HTR-8/SVneo (cell line): ENCODE data around the gene SCAP.
A peak's percentile ranks its signal among the peaks of the same experiment; 100 is the strongest.

Experiments
- DNase-seq: peaks from one replicate; pipeline ENCODE4 v3.0.0; 2011; ENCODE audit warnings: low spot score, mixed read lengths; ENCODE audit not compliant: insufficient read length
- FAIRE-seq: peaks from 2 replicates; lab custom pipeline; 2011; peaks lifted over from hg19 to GRCh38; lab: Jason Lieb, UNC

The SCAP gene

GRCh38 chr3:47404955-47405790, 70.6 kb downstream of the SCAP start:
- DNase-seq (no peak), FAIRE-seq (no peak)

GRCh38 chr3:47404431-47404876, 71.3 kb downstream of the SCAP start:
- FAIRE-seq (no peak), DNase-seq (no peak)

- FAIRE-seq (no peak), DNase-seq (no peak)
Observed at GRCh38 chr3:47399531-47400270, 76.0 kb downstream of the SCAP start.

GRCh38 chr3:47399016-47399415, 76.7 kb downstream of the SCAP start:
- FAIRE-seq (no peak), DNase-seq (no peak)

- FAIRE-seq (no peak), DNase-seq (no peak)
Observed at GRCh38 chr3:47398228-47398627, 77.5 kb downstream of the SCAP start.

GRCh38 chr3:47394881-47395280, 80.9 kb downstream of the SCAP start:
- DNase-seq (no peak), FAIRE-seq (no peak)

GRCh38 chr3:47394140-47394870, 81.4 kb downstream of the SCAP start:
- FAIRE-seq (peak; percentile 63), DNase-seq (no peak)

GRCh38 chr3:47392933-47393332, 82.8 kb downstream of the SCAP start:
- DNase-seq (no peak), FAIRE-seq (no peak)

GRCh38 chr3:47385796-47386195, 89.9 kb downstream of the SCAP start:
- no peak for FAIRE-seq
- no peak for DNase-seq

- FAIRE-seq: no peak
- no peak for DNase-seq
Observed at GRCh38 chr3:47385007-47385406, 90.7 kb downstream of the SCAP start.

GRCh38 chr3:47384425-47384824, 91.3 kb downstream of the SCAP start:
- FAIRE-seq (no peak), DNase-seq (no peak)

GRCh38 chr3:47381317-47382157, 94.2 kb downstream of the SCAP start:
- FAIRE-seq (peak; percentile 60), DNase-seq (peak; percentile 84)

GRCh38 chr3:47380601-47381316, 95.0 kb downstream of the SCAP start, which contains the start of gene PTPN23:
PTPN23 (plus strand) TSS chr3:47381021; CDS start chr3:47381097, 76 bp downstream.
- FAIRE-seq (peak; percentile 80), DNase-seq (peak; percentile 95)

- DNase-seq: no peak
- no peak for FAIRE-seq
Observed at GRCh38 chr3:47380026-47380600, 95.6 kb downstream of the SCAP start.

- DNase-seq: no peak
- FAIRE-seq: no peak
Observed at GRCh38 chr3:47379411-47379899, 96.3 kb downstream of the SCAP start.

- DNase-seq (no peak), FAIRE-seq (no peak)
Observed at GRCh38 chr3:47378869-47379268, 96.9 kb downstream of the SCAP start.

- DNase-seq (no peak), FAIRE-seq (no peak)
Observed at GRCh38 chr3:47377186-47377585, 98.6 kb downstream of the SCAP start.

- no peak for DNase-seq
- FAIRE-seq: no peak
Observed at GRCh38 chr3:47376393-47376792, 99.3 kb downstream of the SCAP start.

- FAIRE-seq: no peak
- no peak for DNase-seq
Observed at GRCh38 chr3:47374587-47374986, 101.2 kb downstream of the SCAP start.
